ENCODE data around the gene EPO.

The EPO gene

DNA sequence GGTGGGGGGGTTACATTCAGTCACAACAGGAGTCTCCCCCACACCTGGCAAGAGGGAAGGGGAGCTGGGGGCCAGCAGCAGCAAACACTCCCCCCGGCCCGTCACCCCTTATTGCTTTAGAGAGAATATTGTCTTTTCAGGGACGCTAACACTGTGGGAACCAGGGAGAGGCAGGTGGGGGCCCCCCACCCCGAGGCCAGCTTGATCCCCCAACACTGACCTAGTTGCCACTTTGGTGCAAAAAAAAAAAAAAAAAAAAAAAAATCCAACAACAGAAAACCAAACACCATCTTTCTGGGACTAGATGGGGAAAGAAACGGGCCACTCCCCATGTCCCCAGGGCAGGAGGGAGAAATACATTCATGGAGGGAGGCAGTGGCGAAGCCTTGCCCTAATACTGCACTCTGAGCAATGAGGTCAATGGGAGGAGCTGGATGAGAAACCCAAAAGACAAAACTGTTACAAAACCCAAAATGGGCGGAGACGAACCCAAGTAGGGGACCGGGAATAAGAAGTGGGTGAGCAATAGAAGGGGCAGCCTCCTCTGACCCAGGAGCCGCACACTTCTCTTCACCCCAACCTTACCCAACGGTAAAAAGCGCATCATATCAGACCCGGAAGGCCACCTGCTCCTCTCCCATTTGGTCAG lies 40.2 kb upstream of the EPO start:
- H3K4me3 ChIP-seq (ENCODE audit: low read depth, low read length) = no peak overlapping the region
- DNase-seq (ENCODE audit: low read depth) = peak; percentile 74
- no peak for TF ChIP-seq MAX (IDR thresholded peaks at IDR 0.05; ENCODE audit: low read depth, low read length)
- TF ChIP-seq POLR2A (IDR thresholded peaks at IDR 0.05; ENCODE audit: extremely low read depth, insufficient read length) = peak; percentile 8

DNA sequence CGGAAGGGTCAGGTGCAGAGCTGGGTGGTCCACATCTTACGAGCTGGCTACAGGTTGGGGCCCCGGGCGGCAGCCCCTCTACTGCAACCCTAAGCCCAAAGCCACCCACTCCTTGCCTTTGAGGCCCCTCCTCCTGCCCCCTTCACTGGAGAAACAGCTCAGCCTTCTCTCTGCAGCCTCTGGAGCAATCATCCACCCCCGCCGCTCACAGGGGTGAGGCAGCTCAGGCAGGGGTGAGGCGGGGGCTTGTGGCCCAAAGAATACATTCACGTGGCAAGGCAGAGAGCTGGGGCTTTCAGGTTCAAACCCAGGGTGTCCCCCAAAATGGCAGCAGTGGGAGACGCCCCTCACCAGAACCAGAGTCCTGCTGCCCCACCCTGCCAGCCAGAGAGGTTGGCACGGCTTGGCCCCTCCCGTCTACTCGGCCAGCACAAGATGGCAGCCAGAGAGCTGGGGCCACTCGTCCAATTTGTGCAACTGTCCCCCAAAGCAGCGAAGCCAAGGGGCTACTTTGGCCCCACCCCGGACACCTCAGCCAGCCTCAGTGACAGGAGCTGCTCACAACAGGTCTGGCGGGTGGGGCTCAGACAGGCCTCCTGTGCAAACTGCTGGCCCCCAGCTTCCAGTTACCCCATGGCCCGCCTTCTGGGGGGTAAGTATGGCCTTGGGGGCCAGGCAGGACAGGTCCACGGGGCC lies 39.5 kb upstream of the EPO start:
- H3K4me3 ChIP-seq (ENCODE audit: low read depth, low read length) = no peak overlapping the region
- DNase-seq (ENCODE audit: low read depth) = peak; percentile 57
- no peak for TF ChIP-seq MYC (IDR thresholded peaks at IDR 0.05; ENCODE audit: low read depth, low read length)
- TF ChIP-seq POLR2A (IDR thresholded peaks at IDR 0.05; ENCODE audit: extremely low read depth, insufficient read length) = peak; percentile 6

DNA sequence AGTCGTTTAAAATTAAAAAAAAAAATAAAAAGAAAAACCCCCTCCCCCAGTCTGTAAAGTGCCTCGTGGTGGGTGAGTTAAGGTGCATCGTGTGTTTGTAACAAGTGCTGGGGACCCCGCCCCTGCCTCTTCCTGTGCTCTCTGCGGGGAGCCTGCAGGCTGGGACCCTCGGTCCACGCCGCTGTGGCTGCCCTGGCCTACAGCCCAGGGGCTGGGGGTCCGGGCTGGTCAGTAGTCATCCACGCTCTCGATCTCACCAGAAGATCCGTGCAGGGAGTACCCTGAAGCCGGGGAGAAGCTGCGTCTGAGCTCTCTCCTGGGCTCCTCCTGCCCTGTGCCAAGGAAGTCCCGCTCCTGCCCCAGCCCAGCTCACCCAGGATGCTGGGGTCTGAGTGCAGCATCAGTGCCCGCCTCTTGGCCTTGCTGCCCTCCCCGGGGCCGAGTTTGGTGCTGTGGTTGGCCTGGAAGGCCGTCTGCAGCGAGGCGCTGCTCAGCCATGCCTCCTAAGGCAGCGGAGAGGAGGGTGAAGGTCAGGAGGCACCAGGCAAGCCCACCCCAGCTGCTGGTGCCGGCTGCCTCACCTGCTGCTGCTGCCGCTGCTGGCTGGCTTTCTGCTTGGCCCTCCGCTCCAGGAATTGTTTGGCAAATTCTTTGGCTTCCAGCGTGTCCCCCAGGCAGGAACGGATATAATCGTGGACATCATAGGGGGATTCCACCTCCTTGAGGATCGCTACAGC lies 38.6 kb upstream of the EPO start:
- DNase-seq (ENCODE audit: low read depth) = no peak
- no peak overlapping the region for H3K4me3 ChIP-seq (ENCODE audit: low read depth, low read length)
- no peak for TF ChIP-seq MAX (IDR thresholded peaks at IDR 0.05; ENCODE audit: low read depth, low read length)
- TF ChIP-seq POLR2A (IDR thresholded peaks at IDR 0.05; ENCODE audit: extremely low read depth, insufficient read length) = peak; percentile 24

DNA sequence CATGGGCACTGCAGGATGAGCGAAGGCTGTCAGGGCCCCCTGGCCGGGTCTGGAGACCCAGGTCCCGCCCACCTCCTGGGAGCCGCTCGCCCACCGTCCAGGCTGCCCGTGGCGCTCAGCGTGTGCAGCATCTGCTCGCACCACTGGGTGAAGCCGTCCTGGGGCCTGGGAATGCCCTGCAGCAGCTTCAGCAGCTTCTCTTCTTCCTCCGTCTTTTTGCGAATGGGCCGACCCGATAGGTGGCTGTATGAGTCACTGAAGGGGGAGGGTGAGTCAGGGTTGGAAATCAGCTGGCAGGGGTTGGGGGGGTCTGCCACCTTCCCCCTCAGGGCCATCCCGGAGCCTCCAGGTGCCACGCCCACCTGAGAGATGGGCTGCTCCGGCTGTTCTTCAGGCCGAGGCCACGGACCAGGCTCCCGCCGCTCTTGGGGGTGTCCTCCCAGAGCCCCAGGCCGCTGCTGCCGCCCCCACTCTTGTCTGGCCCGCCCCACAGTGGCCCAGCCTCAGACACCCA lies 38.0 kb upstream of the EPO start:
- peak; percentile 37 for DNase-seq (ENCODE audit: low read depth)
- no peak overlapping the region for H3K4me3 ChIP-seq (ENCODE audit: low read depth, low read length)
- TF ChIP-seq MYC (IDR thresholded peaks at IDR 0.05; ENCODE audit: low read depth, low read length) = no peak
- TF ChIP-seq POLR2A (IDR thresholded peaks at IDR 0.05; ENCODE audit: extremely low read depth, insufficient read length) = no peak
- TF ChIP-seq, protein P1, sequence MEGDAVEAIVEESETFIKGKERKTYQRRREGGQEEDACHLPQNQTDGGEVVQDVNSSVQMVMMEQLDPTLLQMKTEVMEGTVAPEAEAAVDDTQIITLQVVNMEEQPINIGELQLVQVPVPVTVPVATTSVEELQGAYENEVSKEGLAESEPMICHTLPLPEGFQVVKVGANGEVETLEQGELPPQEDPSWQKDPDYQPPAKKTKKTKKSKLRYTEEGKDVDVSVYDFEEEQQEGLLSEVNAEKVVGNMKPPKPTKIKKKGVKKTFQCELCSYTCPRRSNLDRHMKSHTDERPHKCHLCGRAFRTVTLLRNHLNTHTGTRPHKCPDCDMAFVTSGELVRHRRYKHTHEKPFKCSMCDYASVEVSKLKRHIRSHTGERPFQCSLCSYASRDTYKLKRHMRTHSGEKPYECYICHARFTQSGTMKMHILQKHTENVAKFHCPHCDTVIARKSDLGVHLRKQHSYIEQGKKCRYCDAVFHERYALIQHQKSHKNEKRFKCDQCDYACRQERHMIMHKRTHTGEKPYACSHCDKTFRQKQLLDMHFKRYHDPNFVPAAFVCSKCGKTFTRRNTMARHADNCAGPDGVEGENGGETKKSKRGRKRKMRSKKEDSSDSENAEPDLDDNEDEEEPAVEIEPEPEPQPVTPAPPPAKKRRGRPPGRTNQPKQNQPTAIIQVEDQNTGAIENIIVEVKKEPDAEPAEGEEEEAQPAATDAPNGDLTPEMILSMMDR (IDR thresholded peaks at IDR 0.05; ENCODE audit: low read depth, low read length) = no peak
- no peak for TF ChIP-seq MAX (IDR thresholded peaks at IDR 0.05; ENCODE audit: low read depth, low read length)

- TF ChIP-seq MYC (IDR thresholded peaks at IDR 0.05; ENCODE audit: low read depth, low read length) = no peak
- no peak for TF ChIP-seq POLR2A (IDR thresholded peaks at IDR 0.05; ENCODE audit: extremely low read depth, insufficient read length)
- no peak for TF ChIP-seq MAX (IDR thresholded peaks at IDR 0.05; ENCODE audit: low read depth, low read length)
- TF ChIP-seq, protein P1 (IDR thresholded peaks at IDR 0.05; ENCODE audit: low read depth, low read length) = no peak
- DNase-seq (ENCODE audit: low read depth) = peak; percentile 12
- no peak overlapping the region for H3K4me3 ChIP-seq (ENCODE audit: low read depth, low read length)
Measured at GRCh38 chr7:100682991-100683658, 37.1 kb upstream of the EPO start.

- TF ChIP-seq, protein P1 (IDR thresholded peaks at IDR 0.05; ENCODE audit: low read depth, low read length) = no peak
- TF ChIP-seq MYC (IDR thresholded peaks at IDR 0.05; ENCODE audit: low read depth, low read length) (no peak), POLR2A (IDR thresholded peaks at IDR 0.05; ENCODE audit: extremely low read depth, insufficient read length) (no peak), MAX (IDR thresholded peaks at IDR 0.05; ENCODE audit: low read depth, low read length) (no peak)
- no peak for DNase-seq (ENCODE audit: low read depth)
- H3K4me3 ChIP-seq (ENCODE audit: low read depth, low read length) = no peak overlapping the region
Measured at GRCh38 chr7:100683659-100684533, 36.4 kb upstream of the EPO start.

Measured in NB4 (cell line).